Superior temporal gyrus (tissue), 1 donor: ENCODE data around the gene MAGI1.

ENCODE experiments used
- DNase-seq: peaks from one replicate; pipeline ENCODE4 v3.0.0-alpha.2; 2016; ENCODE audit errors: extremely low spot score

The MAGI1 gene

GRCh38 chr3:65974509-65974908, 64.2 kb downstream of the MAGI1 start:
- no peak for DNase-seq

DNA sequence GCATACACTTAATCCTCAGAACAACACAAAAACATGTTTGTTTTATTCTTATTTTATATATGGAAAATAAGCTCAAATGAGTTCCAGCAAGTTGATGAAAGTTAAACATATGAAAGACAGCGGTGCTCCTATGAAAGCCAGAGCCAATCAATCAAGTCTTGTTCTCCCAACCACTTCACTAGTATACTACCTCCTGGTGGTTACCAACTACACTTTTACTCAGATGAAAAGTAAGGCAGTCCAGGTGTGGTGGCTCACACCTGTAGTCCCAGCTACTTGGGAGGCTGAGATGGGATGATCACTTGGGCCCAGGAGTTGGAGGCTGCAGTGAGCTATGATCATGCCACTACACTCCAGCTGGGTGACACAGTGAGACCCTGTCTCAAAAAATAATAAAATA, 66.0 kb downstream of the MAGI1 start:
- DNase-seq: no peak

- DNase-seq: no peak
These were observed 67.1 kb downstream of the MAGI1 start for GRCh38 chr3:65971293-65972252.

GRCh38 chr3:65968996-65969395, 69.7 kb downstream of the MAGI1 start:
- DNase-seq: no peak

DNA sequence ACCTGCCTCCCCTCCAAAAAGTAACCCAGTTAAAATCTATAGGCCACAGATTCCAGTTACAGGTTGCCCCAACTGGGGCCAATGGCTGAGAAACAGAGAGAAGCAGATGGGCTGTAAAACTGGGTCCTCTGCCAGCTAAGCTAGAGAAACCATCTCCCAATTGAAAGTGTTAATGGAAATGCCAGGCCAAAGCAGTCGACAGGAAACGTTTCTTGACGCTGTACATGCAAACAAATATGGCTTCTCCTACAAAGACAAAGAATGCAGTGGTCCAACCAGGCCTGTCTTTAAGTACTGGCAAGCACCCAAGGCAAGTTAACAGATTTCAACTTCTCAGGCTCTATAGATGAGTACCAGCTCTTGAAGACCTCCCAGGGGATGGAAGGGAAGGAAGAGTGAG, 71.3 kb downstream of the MAGI1 start:
- no peak for DNase-seq

DNA sequence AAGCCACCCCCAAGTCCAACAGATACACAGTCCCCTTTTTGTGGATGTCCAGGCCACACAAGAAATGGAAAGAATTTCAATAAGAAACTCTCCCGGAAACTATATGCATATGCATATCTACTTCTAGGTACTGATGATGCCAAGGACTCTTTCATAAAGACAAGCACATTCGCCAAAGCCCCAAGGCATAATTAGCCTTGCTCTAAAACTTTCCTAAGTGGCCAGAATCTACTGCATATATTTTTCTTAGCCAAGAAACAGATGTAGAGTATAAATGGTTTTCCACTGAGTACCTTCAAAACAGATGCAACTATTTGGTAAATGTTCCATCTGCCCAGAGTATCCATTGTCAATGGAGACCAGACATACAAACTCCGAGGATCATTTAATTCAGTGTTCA, 73.9 kb downstream of the MAGI1 start:
- no peak for DNase-seq

- DNase-seq: no peak
These were observed 74.7 kb downstream of the MAGI1 start for GRCh38 chr3:65963787-65964677.

DNA sequence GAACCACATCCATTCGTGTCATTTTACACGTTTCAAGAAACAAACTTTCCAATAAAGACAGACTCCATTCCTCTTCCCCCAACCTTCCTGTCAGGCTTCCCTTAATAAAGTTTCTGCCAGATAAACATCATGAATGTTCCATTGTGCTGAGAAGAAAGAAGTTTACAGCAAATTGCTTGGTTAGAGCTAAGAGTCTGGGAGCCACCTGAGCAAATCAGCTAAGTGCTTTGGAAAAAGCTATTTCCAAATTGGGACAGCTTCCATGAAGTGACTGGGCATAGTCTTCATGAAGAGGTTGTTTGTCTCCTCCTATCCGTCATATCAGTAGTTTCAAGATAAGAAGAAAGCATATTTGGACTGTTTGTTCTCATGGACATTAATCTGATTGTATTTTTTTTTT, 77.0 kb downstream of the MAGI1 start:
- DNase-seq: no peak

DNA sequence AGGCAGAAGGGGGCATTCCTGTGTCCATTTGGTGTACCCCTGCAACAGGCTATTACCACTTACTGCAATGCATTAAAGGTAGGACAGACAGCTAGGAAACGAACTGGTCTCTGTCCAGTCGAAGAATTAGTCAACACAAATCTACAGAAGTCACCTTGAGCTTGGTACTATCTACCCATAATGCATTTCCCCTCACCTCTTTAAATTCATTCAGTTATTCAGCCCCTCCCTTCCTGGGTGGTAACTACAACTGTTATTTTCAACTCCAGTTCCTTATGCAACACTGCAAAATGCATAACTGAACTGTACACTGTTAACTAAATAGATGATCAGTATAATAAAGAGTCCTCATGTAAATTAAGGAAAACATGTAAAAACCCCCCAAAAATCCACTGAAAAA, 77.6 kb downstream of the MAGI1 start:
- DNase-seq: no peak

DNA sequence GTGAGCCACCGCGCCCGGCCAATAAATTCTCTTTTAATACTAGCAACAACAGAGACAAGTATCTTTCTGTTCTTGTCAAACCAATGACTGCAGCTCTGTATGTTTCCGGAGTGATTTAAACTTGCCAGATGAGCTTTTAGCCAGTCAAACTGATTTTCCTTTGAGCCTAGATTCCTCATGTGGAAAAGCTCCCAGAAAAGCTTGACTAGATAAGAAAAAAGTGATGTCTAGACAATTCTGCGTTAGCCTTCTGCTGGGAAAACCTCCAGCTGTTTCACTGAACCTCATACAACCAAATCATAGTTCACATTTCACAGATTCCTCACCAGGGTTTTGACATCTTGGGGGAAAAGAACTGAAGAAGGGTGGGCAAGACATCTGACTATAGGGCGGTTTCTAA, 78.6 kb downstream of the MAGI1 start:
- no peak for DNase-seq

DNA sequence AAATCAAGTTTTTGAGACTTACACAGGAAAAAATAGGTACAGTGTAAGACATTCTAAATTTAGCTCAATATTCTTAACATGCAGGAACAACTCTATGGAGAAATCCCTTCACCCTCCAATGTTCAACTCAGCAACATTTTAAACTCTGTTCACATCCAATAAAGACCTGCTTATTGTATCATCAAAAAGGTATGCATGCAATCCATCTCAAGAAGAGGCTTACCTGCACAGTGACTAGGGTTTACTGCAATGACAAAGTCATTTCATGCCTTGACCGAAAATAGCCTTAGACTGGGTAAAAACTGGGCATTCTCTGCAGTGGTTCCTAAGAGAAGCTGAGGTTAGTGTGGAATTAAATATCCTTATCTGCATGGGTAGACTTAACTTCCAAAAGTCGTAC, 80.5 kb downstream of the MAGI1 start:
- no peak for DNase-seq

- DNase-seq: no peak
These were observed 82.8 kb downstream of the MAGI1 start for GRCh38 chr3:65955792-65956477.

- no peak for DNase-seq
These were observed 84.6 kb downstream of the MAGI1 start for GRCh38 chr3:65953881-65954733.

- DNase-seq: no peak
These were observed 85.4 kb downstream of the MAGI1 start for GRCh38 chr3:65953301-65953812.

- DNase-seq: no peak
These were observed 85.9 kb downstream of the MAGI1 start for GRCh38 chr3:65952842-65953241.

GRCh38 chr3:65951836-65952505, 86.7 kb downstream of the MAGI1 start:
- no peak for DNase-seq

DNA sequence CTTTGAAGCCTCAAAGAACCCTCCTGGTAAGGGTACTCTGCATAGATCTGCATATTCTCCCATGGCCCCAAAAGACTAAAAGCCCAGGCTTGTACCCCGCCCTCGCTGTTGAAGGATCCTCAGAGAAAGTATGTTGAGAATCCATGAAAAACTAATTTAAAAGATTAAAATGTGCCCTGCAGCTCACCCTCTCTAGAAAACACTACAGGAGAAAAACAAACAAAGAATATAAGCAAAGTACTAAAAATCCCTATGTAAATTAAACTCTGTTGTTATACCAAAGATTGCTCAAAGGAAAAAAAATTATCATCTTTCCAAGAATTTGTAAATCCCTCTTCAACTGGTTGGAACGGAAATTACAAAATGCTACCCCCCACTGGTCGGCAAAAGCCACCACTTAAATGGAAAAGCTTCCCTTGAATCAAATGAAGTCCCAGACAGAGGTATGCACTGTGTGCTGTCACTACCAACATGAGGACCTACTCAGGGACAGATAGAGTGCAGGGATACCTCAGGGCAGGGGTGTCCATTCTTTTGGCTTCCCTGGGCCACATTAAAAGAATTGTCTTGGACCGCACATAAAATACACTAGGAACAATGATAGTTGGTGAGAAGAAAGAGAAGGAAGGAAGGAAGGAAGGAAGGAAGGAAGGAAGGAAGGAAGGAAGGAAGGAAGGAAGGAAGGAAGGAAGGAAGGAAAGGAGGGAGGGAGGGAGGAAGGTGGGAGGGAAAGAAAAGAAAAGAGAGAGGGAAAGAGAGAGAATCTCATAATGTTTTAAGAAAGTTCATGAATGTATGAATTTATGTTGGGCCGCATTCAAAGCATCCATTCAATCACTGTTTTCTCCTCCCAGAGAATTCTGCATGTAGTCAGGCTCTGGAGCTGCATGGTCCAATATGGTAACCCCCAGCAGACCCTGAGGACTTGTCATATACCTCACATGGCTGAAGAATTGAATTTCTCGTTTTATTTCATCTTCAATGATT, 88.1 kb downstream of the MAGI1 start:
- no peak for DNase-seq

DNA sequence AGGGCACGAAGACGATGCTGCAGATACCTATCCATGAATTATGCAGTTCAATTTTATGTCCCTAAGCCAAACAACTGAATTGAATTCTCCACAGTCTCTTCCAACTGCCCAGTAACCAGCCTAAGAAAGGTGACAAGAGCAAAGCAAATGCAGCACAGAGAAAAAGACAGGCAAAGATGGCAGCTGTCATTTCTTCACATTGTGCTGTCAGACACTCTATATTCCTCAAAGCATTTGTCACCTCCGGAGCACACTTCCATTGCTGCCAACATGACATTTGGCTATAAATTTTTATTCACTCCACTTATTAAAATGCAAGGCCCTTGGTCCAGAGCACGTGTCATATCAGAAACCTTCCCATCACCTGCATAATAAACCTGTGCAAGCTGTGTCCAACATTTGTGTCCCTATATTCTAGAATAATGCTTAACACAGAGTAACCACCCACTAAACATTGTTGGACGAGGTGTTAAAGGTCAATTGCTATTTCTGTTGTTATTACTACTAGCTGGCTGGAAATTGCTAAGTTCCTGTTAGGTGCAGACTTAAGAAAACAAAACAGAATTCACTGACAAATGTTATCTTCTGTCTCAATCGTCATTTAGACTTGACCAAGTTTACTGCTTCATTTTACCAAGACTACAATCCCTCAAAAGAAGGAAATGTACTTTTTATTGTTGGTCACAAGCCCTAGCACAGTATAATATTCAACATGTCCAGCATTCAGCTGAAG, 89.7 kb downstream of the MAGI1 start:
- no peak for DNase-seq
